NCI-H187 (cell line): ENCODE measurements around the gene BCL7A.
"Not testable (repeated sequence)": the region's sequence is repeated elsewhere in the genome, so short reads cannot be mapped to it uniquely, and the experiment has no call there.

ENCODE experiments used
- DNase-seq, 2 experiments: peaks; one replicate each; lab custom pipeline; 2025; lab: John Stamatoyannopoulos, UW

The BCL7A gene

GRCh38 chr12:122096591-122097149, 75.0 kb downstream of the BCL7A start:
- no peak for DNase-seq

DNA sequence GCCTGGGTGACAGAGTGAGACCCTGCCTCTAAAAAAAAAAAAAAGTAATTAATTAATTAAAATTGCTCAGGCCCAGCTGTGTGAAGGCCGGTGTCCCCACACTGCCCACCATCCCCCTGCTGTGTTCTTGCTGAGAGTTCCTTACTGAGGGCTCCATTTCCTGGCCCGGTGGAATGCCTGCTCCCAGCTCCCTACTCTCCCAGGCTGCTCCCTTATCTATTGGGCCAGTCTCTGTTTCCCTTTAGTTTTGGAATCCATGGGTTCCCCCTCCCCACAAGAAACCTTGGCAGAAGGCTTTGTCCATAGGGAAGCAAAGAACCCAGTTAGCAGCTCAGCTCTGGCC, 75.9 kb downstream of the BCL7A start:
- DNase-seq = no peak

- no peak for DNase-seq
Measured at GRCh38 chr12:122097927-122098756, 76.5 kb downstream of the BCL7A start.

DNA sequence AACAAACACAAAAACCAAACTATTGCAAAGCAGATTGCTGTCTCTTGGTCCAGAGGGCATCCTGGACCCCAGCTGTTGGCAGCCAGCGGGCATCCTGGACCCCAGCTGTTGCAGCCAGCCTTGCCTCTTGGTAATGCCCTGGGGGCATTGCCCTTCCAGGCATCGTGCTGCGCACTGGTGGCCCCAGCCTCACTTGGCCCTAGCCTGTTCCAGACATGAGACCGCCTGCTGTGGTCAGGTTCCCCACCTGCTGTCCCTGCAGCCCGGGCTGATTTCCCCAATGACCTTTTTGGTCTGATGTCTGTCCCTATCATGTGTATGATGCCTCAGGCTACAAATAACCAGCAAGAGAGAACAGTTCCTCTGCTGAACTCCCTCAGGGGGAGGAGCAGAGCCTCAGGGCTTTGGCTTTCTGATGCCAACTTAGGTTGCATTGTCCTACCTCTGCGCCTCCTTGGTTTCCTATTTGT, 77.6 kb downstream of the BCL7A start:
- no peak for DNase-seq

DNA sequence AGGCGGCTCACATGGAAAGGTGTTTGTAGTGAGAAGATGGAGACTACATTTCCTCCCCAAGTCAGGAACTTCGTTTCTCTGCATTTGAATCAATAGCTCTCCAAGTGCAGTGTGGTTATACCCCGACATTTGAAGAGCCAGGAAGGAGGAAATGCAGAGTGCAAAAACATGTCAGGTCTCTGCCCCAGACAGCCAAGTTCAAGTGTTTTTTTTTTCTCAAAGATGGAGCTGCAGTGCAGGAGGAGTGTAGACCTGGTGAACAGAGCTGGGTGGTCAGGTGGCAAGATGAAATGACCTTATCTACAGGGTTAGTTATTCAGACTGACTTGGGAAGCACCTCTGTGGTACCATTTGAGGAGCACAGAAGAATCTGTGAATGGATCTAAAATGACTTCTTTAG, 78.2 kb downstream of the BCL7A start:
- no peak for DNase-seq

DNA sequence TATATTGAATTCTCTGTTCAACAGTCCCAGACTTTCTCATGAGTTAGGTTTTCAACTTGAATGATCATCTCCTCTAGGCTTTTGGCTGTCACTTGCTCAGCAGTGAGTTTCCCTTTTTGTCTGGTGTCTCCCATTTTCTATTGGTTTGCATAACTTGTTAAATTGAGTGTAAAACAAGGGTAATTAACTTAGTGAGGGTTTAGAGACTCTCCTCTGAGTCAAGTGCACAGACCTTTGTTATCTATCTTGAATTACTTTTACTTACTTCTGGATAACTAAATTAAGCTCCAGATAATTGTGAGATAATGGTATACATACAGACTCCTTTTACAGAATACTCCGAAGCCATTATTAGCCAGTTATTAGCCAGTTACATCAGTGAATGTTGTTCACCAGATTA, 78.9 kb downstream of the BCL7A start:
- DNase-seq = no peak

DNA sequence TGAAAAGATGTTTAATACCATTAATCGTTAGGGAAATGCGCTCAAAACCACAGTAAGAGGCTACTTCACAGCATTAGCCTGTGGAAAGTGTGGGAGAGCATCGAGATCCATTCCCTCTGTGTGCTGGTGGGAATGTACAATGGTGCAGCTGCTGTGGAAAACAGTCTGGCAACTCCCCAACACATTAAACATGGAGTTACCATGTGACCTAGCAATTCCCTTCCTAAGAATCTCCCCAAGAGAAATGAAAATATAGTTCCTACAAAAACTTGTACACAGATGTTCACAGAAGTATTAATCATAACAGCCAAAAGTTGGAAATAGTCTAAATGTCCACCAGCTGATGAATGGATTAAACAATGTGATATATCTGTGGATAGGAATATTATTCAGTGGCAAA, 80.6 kb downstream of the BCL7A start:
- DNase-seq = no peak

- DNase-seq = no peak
Measured at GRCh38 chr12:122104844-122105243, 83.2 kb downstream of the BCL7A start.

GRCh38 chr12:122105496-122105895, 83.8 kb downstream of the BCL7A start:
- DNase-seq = not testable (repeated sequence)

DNA sequence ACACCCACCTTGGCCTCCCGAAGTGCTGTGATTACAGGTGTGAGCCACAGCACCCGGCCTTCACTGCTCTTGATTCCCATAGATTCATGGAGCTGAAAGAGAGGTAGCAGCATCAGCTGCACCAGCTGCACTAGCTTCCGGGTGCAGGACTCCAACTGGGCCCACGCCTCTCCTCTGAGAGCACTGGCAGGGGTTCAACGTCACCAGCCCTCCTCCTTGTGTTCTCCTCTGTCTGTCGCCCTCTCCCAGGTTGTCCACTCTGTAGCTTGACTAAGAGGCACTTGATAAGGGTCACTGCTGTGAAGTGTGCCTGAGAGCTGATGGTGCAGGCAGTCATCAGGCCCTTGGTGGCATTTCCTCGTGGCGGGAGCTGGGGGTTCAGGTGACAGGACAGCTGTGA, 85.2 kb downstream of the BCL7A start:
- DNase-seq = peak; percentile 77 to 83

GRCh38 chr12:122107261-122107660, 85.6 kb downstream of the BCL7A start:
- no peak for DNase-seq

GRCh38 chr12:122111089-122111641, 89.5 kb downstream of the BCL7A start:
- peak; percentile 81 to 87 for DNase-seq
